ENCODE data around the gene NEK10. TPM values are rescaled to one million over a fixed set of nuclear protein-coding genes. Genes with fewer than 3 reads are reported as not detected.
A peak's percentile ranks its signal among the peaks of the same experiment; 100 is the strongest.

Gene NEK10
- total and polyA plus RNA-seq, 9 donors = 0.41 to 33.4 (median 1.1) TPM

- TF ChIP-seq CTCF (IDR thresholded peaks at IDR 0.05) (peak; percentile 29 to 60 (median 52)), EP300 (IDR thresholded peaks at IDR 0.05) (no peak), POLR2A (IDR thresholded peaks at IDR 0.05) (no peak)
- Histone ChIP-seq H3K27ac (no peak overlapping the region), H3K9me3 (no peaks in the 10 kb centered on the region), H3K27me3 (no peaks in the 10 kb centered on the region), H3K4me1 (ENCODE audit: insufficient read depth) (peaks cover 5% of the 10 kb centered on the region), H3K4me3 (no peak overlapping the region), H3K36me3 (no peaks in the 10 kb centered on the region)
- 42 to 44% (median 43%) methylated on average over 2 of the region's 2 CpGs for WGBS, 3 donors
- intact Hi-C loops (cut with DNase I) = loop anchor here in 1 of 4 donors (5.0 kb wide), 1 partner anchor 548 kb away; no protein-coding TSS in a partner anchor
- DNase-seq = peak; percentile 26 to 57 (median 51)
These were observed 234.9 kb downstream of the NEK10 start for GRCh38 chr3:27134171-27134796.

- Histone ChIP-seq H3K9me3 (no peaks in the 10 kb centered on the region), H3K27ac (no peak overlapping the region), H3K27me3 (no peaks in the 10 kb centered on the region), H3K36me3 (no peaks in the 10 kb centered on the region), H3K4me3 (no peak overlapping the region), H3K4me1 (ENCODE audit: insufficient read depth) (no peaks in the 10 kb centered on the region)
- DNase-seq = no peak
- 36 to 50% (median 44%) methylated on average over 2 of the region's 2 CpGs for WGBS, 3 donors
- intact Hi-C loops (cut with DNase I) = loop anchor here in 1 of 4 donors (5.0 kb wide), 1 partner anchor 549 kb away; no protein-coding TSS in a partner anchor
- no peak for TF ChIP-seq CTCF (IDR thresholded peaks at IDR 0.05)
- no peak for TF ChIP-seq POLR2A (IDR thresholded peaks at IDR 0.05)
- TF ChIP-seq EP300 (IDR thresholded peaks at IDR 0.05) = no peak
These were observed 236.1 kb downstream of the NEK10 start for GRCh38 chr3:27133060-27133459.

- no peak overlapping the region for H3K4me3 ChIP-seq
- no peaks in the 10 kb centered on the region for H3K27me3 ChIP-seq
- H3K27ac ChIP-seq = no peak overlapping the region
- DNase-seq = no peak
- 62 to 70% (median 64%) methylated on average over 1 of the region's 1 CpG for WGBS, 3 donors
- H3K9me3 ChIP-seq = no peaks in the 10 kb centered on the region
- no peaks in the 10 kb centered on the region for H3K36me3 ChIP-seq
- H3K4me1 ChIP-seq (ENCODE audit: insufficient read depth) = no peaks in the 10 kb centered on the region
- intact Hi-C loops (cut with DNase I) = loop anchor here in 1 of 4 donors (5.0 kb wide), 1 partner anchor 552 kb away; no protein-coding TSS in a partner anchor
- TF ChIP-seq CTCF (IDR thresholded peaks at IDR 0.05) (no peak), POLR2A (IDR thresholded peaks at IDR 0.05) (no peak), EP300 (IDR thresholded peaks at IDR 0.05) (no peak)
These were observed 238.4 kb downstream of the NEK10 start for GRCh38 chr3:27130796-27131195.

- Histone ChIP-seq H3K4me1 (ENCODE audit: insufficient read depth) (no peaks in the 10 kb centered on the region), H3K27me3 (no peaks in the 10 kb centered on the region), H3K36me3 (no peaks in the 10 kb centered on the region), H3K4me3 (no peak overlapping the region), H3K27ac (no peak overlapping the region), H3K9me3 (no peaks in the 10 kb centered on the region)
- 54 to 60% (median 56%) methylated on average over 3 of the region's 3 CpGs for WGBS, 3 donors
- DNase-seq = no peak
- no peak for TF ChIP-seq POLR2A (IDR thresholded peaks at IDR 0.05)
- no peak for TF ChIP-seq EP300 (IDR thresholded peaks at IDR 0.05)
- TF ChIP-seq CTCF (IDR thresholded peaks at IDR 0.05) = no peak
- intact Hi-C loops (cut with DNase I) = no loop called here
These were observed 241.3 kb downstream of the NEK10 start for GRCh38 chr3:27127879-27128278.

Measured in ovary (tissue), 9 donors.